Neural cell (in vitro differentiated cells): ENCODE data around the gene RPL37.

Experiments used
- EZH2 ChIP-seq: fragments of 200-600, 300-800 bp; shearing (Covaris generic), sonication (generic); IDR thresholded peaks from 2 replicates; pipeline ENCODE4 v1.6.1; 2014; ENCODE audit warnings: antibody characterized with exemption, low read length, borderline replicate concordance, mild to moderate bottlenecking; ENCODE audit not compliant: insufficient read depth, poor library complexity, severe bottlenecking
- POLR2AphosphoS5 ChIP-seq: IDR thresholded peaks from 2 replicates; pipeline ENCODE4 v1.6.1; 2012

GRCh38 chr5:40838086-40838485 is 3.1 kb upstream of the RPL37 start:
- TF ChIP-seq POLR2AphosphoS5 = no peak
- no peak for TF ChIP-seq EZH2
